ENCODE results near the gene STRN4.

GRCh38 chr19:46716672-46717033 is 29.6 kb downstream of the STRN4 start:
- TF ChIP-seq CTCF (conservative IDR thresholded peaks at IDR 0.05; ENCODE audit: low read length) (no peak), EZH2phosphoT487 (IDR thresholded peaks at IDR 0.05; ENCODE audit: borderline replicate concordance, low read depth, low read length) (no peak)

All from OCI-LY7 (cell line).